Caco-2 (cell line): ENCODE measurements around the gene C3AR1. TPM values are rescaled to one million over a fixed set of nuclear protein-coding genes. Genes with fewer than 3 reads are reported as not detected.
"Not testable (repeated sequence)": the region's sequence is repeated elsewhere in the genome, so short reads cannot be mapped to it uniquely, and the experiment has no call there.

Experiments used
- BruUV-seq: library from RNA; stranded (reverse); fragments of 400-500 nt; replicated peaks from 2 replicates; lab custom pipeline; 2021; lab: Mats Ljungman, UMichigan
- CTCF ChIA-PET: fragments of 300-600 bp; sonication (Branson Sonifier 250); formaldehyde crosslinking; loops from one replicate; lab custom pipeline; 2022; ENCODE audit warnings: antibody characterized with exemption; lab: Charles Lee
- POLR2A ChIA-PET: fragments of 300-600 bp; sonication (Branson Sonifier 250); formaldehyde crosslinking; loops from one replicate; lab custom pipeline; 2022; ENCODE audit warnings: antibody characterized with exemption; lab: Charles Lee
- DNase-seq, 2 experiments: peaks; one replicate each; pipeline versions ENCODE4 v3.0.0 to v3.0.0-alpha.2; 2020 to 2022
- H3K27me3 ChIP-seq: replicated peaks from 2 replicates; pipeline ENCODE4 v1.6.0; 2011; ENCODE audit warnings: low read length; ENCODE audit not compliant: control insufficient read depth, insufficient read depth
- H3K36me3 ChIP-seq: 2 replicates; pipeline ENCODE4 v1.5.1; 2011; ENCODE audit warnings: low read length; ENCODE audit not compliant: control insufficient read depth, insufficient read depth
- H3K4me1 ChIP-seq: fragments of 250-450 bp; sonication (Bioruptor Pico); 2 replicates; pipeline ENCODE4 v1.5.1; 2020; ENCODE audit warnings: mild to moderate bottlenecking
- H3K4me3 ChIP-seq: 2 replicates; pipeline ENCODE4 v1.5.1; 2011; ENCODE audit warnings: low read depth, mild to moderate bottlenecking, control low read depth, low read length
- H3K9me3 ChIP-seq: fragments of 250-450 bp; sonication (Bioruptor Pico); 2 replicates; pipeline ENCODE4 v1.5.1; 2020; ENCODE audit warnings: mild to moderate bottlenecking, moderate library complexity
- H3K27ac Mint-ChIP-seq: one replicate; pipeline ENCODE4 v1.8.0; 2022; ENCODE audit warnings: mixed read lengths; ENCODE audit not compliant: unreplicated experiment
- H3K27me3 Mint-ChIP-seq: one replicate; pipeline ENCODE4 v1.8.0; 2022; ENCODE audit warnings: mixed read lengths; ENCODE audit not compliant: insufficient read depth, unreplicated experiment
- H3K36me3 Mint-ChIP-seq: one replicate; pipeline ENCODE4 v1.8.0; 2022; ENCODE audit warnings: mild to moderate bottlenecking, mixed read lengths; ENCODE audit not compliant: insufficient read depth, unreplicated experiment
- H3K4me1 Mint-ChIP-seq: one replicate; pipeline ENCODE4 v1.8.0; 2022; ENCODE audit warnings: low read depth, mixed read lengths; ENCODE audit not compliant: unreplicated experiment
- H3K4me3 Mint-ChIP-seq: one replicate; pipeline ENCODE4 v1.8.0; 2022; ENCODE audit warnings: mild to moderate bottlenecking, moderate library complexity, mixed read lengths; ENCODE audit not compliant: unreplicated experiment
- H3K9me3 Mint-ChIP-seq: one replicate; pipeline ENCODE4 v1.8.0; 2022; ENCODE audit warnings: mixed read lengths; ENCODE audit not compliant: unreplicated experiment
- intact Hi-C: fragments of 100-400 bp; cut with micrococcal nuclease; formaldehyde crosslinking; loops from one replicate; pipeline ENCODE4 v1.10.0; 2022; ENCODE audit not compliant: unreplicated experiment
- total RNA-seq: library from RNA; stranded (reverse); gene quantifications from 2 replicates; pipeline ENCODE4 v1.2.3, GENCODE V29; 2022
- TF ChIP-seq, protein P1 (sequence below), 2 experiments: fragments of 200-600 bp in 1 of 2; IDR thresholded peaks; 1 replicate in 1 of 2; 2 replicates in 1 of 2; pipeline versions ENCODE4 v1.5.1 to v1.8.0; 2011 to 2022; ENCODE audit warnings: antibody characterized with exemption in 1 of 2, control low read depth in 1 of 2, inconsistent platforms in 1 of 2, low read depth in 1 of 2, low read length in 1 of 2, mild to moderate bottlenecking in 1 of 2, moderate library complexity in 1 of 2; ENCODE audit not compliant: insufficient read depth in 1 of 2, severe bottlenecking in 1 of 2, unreplicated experiment in 1 of 2

C3AR1 gene
- total RNA-seq, 1 experiment from 2014 or later: not detected

DNA sequence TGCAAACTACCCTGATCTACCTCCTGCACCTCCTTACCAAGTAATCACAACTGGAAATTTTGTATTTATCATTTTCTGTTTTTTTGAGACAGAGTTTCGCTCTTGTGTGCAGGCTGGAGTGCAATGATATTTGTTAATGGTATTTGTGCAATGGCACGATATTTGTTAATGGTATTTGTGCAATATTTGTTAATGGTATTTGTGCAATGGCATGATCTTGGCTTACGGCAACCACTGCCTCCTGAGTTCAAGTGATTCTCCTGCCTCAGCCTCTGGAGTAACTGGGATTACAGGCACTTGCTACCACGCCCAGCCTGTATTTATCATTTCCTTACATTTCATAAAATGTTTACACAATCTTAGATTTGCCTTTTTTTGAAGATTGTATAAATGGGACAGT is 10.2 kb upstream of the C3AR1 start:
- no peak overlapping the region for H3K4me3 Mint-ChIP-seq
- no peak overlapping the region for H3K27ac Mint-ChIP-seq
- Histone ChIP-seq H3K4me3 (no peak overlapping the region), H3K27me3 (no peaks in the 10 kb centered on the region), H3K4me1 (peaks cover 9% of the 10 kb centered on the region; the same call in 1 of the 2 replicates), H3K36me3 (no peaks in the 10 kb centered on the region), H3K9me3 (no peaks in the 10 kb centered on the region)
- POLR2A ChIA-PET: no interaction called here
- DNase-seq: no peak
- H3K27me3 Mint-ChIP-seq: no peaks in the 10 kb centered on the region
- no TSS peak for BruUV-seq
- TF ChIP-seq, protein P1, sequence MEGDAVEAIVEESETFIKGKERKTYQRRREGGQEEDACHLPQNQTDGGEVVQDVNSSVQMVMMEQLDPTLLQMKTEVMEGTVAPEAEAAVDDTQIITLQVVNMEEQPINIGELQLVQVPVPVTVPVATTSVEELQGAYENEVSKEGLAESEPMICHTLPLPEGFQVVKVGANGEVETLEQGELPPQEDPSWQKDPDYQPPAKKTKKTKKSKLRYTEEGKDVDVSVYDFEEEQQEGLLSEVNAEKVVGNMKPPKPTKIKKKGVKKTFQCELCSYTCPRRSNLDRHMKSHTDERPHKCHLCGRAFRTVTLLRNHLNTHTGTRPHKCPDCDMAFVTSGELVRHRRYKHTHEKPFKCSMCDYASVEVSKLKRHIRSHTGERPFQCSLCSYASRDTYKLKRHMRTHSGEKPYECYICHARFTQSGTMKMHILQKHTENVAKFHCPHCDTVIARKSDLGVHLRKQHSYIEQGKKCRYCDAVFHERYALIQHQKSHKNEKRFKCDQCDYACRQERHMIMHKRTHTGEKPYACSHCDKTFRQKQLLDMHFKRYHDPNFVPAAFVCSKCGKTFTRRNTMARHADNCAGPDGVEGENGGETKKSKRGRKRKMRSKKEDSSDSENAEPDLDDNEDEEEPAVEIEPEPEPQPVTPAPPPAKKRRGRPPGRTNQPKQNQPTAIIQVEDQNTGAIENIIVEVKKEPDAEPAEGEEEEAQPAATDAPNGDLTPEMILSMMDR (IDR thresholded peaks at IDR 0.05; ENCODE audit: insufficient read depth in 1 of 2, low read depth in 1 of 2, low read length in 1 of 2, severe bottlenecking in 1 of 2, unreplicated experiment in 1 of 2): no peak
- H3K4me1 Mint-ChIP-seq: peaks cover 14% of the 10 kb centered on the region
- no peaks in the 10 kb centered on the region for H3K9me3 Mint-ChIP-seq
- CTCF ChIA-PET: interaction anchor here (2.6 kb wide), 1 partner anchor 30 kb away, joined by 38 read pairs; no protein-coding TSS in a partner anchor
- H3K36me3 Mint-ChIP-seq: no peaks in the 10 kb centered on the region
- intact Hi-C loops: loop anchor here (5.0 kb wide), 1 partner anchor 269 kb away; no protein-coding TSS in a partner anchor

DNA sequence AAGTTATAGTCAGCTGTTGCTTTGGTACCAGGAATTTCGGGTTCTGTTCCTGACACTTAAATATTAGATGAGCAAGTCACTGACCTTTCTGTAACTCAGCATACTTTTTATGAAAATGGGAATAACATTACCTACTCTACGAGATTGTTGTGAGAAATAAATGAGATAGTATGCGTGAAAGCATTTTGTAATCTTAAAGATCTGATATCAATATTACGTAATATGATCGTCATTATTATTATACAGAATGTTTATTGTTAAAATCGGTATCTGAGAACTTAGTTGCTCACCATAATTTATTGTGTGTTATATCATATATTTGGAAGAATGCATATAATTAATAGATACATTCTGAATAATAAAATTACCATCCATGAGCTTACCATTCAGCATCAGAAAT is 9.8 kb upstream of the C3AR1 start:
- intact Hi-C loops: loop anchor here (5.0 kb wide), 1 partner anchor 269 kb away; no protein-coding TSS in a partner anchor
- Mint-ChIP-seq H3K4me1 (peaks cover 14% of the 10 kb centered on the region), H3K27ac (no peak overlapping the region), H3K9me3 (no peaks in the 10 kb centered on the region), H3K36me3 (no peaks in the 10 kb centered on the region), H3K27me3 (no peaks in the 10 kb centered on the region), H3K4me3 (no peak overlapping the region)
- no TSS peak for BruUV-seq
- Histone ChIP-seq H3K27me3 (no peaks in the 10 kb centered on the region), H3K4me3 (no peak overlapping the region), H3K9me3 (no peaks in the 10 kb centered on the region), H3K4me1 (peaks cover 9% of the 10 kb centered on the region; the same call in 1 of the 2 replicates), H3K36me3 (no peaks in the 10 kb centered on the region)
- no peak for DNase-seq
- ChIA-PET CTCF (no interaction called here), POLR2A (no interaction called here)
- TF ChIP-seq, protein P1 (IDR thresholded peaks at IDR 0.05; ENCODE audit: insufficient read depth in 1 of 2, low read depth in 1 of 2, low read length in 1 of 2, severe bottlenecking in 1 of 2, unreplicated experiment in 1 of 2): no peak

DNA sequence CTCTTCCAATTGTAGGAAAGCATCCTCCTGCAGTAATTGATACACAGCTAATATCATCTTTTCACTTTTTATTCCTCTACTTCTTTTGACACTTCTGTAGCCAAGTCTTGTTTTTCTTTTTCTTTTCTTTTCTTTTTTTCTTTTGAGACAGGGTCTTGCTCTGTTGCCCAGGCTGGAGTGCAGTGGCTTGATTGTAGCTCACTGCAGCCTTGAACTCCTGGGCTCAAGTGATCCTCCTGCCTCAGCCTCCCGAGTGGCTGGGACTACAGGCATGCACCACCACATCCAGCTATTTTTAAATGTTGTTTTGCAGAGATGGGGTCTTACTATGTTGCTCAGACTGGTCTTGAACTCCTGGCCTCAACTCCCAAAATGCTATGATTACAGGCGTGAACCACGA is 5.7 kb upstream of the C3AR1 start:
- H3K4me1 Mint-ChIP-seq, H3K36me3 ChIP-seq, H3K27me3 ChIP-seq, H3K9me3 ChIP-seq, POLR2A ChIA-PET, H3K9me3 Mint-ChIP-seq, H3K27me3 Mint-ChIP-seq, H3K36me3 Mint-ChIP-seq, H3K4me3 Mint-ChIP-seq, H3K27ac Mint-ChIP-seq, H3K4me1 ChIP-seq, H3K4me3 ChIP-seq, BruUV-seq, DNase-seq, intact Hi-C loops: not testable (repeated sequence)
- CTCF ChIA-PET: interaction anchor here (0.5 kb wide), 1 partner anchor 98 kb away, joined by 3 read pairs; no protein-coding TSS in a partner anchor
